GM21717 (cell line): Measurements from ENCODE around the gene F7.
"Not testable (repeated sequence)": the region's sequence is repeated elsewhere in the genome, so short reads cannot be mapped to it uniquely, and the experiment has no call there.

Experiments
- ATAC-seq: cut with Tn5 transposase; IDR thresholded peaks from one replicate; pipeline ENCODE4 v1.9.1; 2021; ENCODE audit warnings: mild to moderate bottlenecking, moderate library complexity; ENCODE audit not compliant: unreplicated experiment

Gene F7

DNA sequence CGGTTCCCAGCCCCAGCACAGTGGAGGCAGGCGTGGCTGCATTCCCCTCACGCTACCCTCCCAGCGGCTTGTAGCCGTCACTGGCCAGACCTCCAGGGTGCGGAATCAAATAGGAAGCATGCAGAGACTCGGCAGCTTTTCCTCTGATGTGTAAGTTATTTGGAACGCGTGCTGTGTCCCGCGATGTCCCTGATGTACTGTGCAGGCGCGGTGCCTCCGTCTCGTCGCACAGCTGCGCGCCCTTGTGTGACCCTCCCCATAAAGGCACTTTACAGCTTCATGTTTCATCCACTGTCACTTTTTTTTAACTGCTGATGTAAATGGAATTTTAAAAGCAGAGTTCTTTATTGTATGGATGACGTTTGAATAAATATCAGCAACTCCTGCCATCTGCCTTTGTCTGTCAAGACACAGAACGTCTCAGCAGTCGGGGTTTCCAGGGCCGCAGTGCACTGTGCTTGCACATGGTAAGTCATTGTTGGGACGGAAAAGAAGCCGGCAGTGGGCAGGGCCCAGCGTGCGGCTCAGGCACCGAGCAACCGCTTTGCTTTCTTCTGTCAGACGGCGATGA lies 7.3 kb upstream of the F7 start:
- ATAC-seq, result no peak

DNA sequence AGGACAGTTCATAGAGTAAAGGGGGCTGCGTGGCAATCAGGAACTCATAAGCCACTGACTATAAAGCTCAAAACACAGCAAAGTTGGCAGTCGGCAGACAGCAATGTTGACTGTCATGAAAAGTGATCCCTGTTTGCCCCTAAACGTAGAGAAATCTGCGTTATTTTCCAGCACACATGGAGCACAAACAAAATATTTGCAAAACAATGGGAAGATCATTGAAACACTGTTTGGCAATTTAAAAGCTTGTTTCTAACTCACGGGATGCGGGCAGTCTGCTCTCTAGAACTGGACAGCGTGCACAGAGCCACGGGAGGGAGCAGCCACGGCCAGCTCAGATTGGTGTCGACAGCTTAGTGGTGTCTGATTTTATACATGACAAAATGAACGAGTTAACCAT lies 6.4 kb upstream of the F7 start:
- no peak for ATAC-seq

DNA sequence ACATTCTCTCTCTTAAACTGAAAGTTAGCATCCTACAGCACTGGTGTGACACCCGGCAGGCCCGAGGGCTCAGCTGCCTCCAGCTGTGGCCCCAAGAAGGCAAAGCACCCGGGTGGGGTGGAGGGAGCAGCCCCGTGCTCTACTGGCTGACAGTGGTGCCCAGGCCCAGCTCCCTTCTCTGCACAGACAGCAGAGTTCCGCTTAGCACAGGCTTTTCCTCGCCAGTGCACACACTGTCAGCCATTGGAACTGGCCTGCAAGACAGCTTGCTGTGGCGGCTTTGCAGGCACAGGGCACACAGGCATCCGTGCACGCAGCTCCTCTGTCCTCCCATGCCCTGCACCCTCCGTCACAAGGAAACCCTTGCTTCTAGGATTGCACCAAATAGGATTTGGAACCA lies 3.3 kb upstream of the F7 start:
- ATAC-seq, result not testable (repeated sequence)

DNA sequence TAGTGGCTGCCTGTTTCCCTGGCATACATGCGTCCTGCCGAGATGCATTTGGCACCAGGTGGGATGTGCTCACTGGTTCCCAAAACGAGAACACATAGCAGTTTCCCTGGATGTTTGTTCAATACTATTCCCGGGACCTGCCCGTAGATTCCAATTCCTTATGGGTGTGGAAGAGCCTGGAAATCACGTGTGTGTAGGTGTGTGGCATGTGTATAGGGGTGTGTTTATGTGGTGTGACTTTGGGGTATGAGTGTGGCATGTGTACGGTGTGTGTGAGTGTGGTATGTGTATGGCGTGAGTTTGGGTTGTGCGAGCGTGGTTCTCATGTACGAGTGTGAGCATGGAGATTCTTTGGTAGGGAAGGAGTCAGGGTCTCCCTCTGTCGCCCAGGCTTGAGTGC lies 2.9 kb upstream of the F7 start:
- no peak for ATAC-seq

DNA sequence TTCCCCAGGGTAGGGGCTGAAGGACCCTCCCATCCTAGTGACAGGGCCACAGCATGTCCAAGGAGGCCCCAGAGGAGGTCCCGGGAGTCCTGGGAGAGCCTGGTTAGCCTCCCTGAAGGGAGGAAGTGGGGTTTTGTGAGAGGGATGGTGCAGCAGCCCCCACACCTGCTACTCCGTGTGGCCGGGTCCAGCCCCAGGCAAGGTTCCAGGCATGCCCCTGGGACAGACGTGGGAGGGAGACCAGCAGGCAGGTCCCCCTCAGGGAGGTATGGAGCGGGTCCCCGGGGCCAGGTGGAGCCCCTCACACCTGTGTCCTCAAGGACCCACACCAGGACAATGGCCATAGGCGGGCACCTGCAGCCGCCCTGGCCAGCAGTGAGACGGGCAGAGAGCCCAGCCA lies 1.9 kb upstream of the F7 start:
- ATAC-seq, result no peak

DNA sequence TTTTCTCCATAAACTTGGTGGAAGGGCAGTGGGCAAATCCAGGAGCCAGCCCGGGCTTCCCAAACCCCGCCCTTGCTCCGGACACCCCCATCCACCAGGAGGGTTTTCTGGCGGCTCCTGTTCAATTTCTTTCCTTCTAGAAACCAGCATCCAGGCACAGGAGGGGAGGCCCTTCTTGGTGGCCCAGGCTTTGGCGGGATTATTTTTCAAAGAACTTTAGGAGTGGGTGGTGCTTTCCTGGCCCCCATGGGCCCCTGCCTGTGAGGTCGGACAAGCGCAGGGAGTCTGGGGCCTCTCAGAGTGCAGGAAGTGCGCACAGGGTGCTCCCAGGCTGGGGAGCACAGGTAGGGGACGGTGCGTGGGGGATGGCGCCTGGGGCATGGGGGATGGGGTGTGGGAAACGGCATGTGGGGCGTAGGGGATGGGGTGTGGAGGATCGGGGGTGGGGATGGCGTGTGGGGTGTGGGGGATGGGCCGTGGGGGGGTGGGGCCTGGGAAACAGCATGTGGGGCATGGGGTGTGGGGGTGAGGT lies 396 bp downstream of the F7 start:
- no peak for ATAC-seq

DNA sequence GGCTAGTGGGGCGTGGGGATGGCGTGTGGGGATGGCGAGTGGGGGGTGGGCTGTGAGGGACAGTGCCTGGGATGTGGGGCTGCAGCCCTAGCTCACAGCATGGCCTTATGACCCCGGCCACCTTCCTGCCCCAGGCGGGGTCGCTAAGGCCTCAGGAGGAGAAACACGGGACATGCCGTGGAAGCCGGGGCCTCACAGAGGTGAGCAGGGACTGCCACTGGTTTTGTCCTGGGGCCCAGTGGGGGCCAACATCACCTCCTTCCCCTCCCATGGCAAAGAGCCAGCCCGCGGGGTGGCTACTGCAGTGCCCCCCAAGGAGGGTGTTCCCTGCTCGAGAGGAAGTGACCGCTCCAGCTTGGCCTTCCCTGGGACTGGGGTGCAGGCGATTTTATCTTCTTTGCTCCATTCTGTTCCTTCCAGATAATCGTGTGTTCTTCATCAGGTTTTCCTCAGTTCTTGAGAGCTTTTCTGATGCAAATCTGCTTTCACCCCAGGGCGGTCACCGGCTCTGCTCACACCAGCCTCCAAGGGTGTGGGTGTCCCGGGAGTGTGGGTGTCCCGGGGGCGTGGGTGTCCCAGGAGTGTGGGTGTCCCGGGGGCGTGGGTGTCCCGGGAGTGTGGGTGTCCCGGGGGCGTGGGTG lies 1.2 kb downstream of the F7 start:
- ATAC-seq, result no peak

DNA sequence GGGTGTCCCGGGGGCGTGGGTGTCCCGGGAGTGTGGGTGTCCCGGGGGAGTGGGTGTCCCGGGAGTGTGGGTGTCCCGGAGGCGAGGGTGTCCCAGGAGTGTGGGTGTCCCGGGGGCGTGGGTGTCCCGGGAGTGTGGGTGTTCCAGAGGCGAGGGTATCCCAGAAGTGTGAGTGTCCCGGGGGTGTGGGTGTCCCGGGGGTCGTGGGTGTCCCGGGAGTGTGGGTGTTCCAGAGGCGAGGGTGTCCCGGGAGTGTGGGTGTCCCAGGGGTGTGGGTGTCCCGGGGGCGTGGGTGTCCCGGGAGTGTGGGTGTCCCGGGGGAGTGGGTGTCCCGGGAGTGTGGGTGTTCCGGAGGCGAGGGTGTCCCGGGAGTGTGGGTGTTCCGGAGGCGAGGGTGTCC lies 2.9 kb downstream of the F7 start:
- not testable (repeated sequence) for ATAC-seq

DNA sequence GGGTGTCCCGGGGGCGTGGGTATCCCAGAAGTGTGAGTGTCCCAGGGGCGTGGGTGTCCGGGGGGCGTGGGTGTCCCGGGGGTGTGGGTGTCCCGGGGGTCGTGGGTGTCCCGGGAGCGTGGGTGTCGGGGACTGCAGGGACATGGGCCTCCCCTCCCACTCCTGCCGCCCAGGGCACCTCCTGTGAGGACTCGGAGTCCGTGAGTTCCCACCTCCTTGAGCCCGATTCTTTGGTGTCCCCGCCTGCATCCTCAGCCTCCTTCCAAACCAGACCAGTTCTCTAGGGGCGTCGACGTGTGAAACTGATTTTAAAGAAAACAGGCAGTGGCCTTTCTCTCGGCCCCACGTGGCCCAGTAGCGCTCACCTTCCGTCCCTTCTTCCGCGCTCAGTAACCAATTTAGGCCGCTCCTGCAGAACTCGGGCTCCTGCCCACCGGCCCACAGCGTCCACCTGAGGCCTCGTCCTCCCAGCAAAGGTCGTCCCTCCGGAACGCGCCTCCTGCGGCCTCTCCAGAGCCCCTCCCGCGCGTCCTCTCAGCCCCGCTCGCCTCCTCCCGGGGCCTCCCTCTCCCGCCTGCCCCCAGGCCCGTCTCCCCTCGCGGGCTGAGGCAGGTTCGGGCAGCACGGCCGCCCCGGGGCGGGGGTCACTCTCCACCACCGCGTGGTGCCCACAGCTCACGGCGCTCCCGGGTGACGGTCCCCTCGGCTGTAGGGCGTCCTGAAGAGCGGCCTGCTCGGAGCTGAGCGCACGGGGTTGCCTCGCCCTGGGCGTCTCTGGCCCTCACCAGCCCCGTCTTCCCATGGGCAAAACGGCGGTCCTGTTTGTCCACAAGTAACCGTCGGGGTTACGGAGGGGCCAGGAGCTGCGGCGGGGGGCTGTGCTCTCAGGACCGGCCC lies 3.8 kb downstream of the F7 start:
- no peak for ATAC-seq

DNA sequence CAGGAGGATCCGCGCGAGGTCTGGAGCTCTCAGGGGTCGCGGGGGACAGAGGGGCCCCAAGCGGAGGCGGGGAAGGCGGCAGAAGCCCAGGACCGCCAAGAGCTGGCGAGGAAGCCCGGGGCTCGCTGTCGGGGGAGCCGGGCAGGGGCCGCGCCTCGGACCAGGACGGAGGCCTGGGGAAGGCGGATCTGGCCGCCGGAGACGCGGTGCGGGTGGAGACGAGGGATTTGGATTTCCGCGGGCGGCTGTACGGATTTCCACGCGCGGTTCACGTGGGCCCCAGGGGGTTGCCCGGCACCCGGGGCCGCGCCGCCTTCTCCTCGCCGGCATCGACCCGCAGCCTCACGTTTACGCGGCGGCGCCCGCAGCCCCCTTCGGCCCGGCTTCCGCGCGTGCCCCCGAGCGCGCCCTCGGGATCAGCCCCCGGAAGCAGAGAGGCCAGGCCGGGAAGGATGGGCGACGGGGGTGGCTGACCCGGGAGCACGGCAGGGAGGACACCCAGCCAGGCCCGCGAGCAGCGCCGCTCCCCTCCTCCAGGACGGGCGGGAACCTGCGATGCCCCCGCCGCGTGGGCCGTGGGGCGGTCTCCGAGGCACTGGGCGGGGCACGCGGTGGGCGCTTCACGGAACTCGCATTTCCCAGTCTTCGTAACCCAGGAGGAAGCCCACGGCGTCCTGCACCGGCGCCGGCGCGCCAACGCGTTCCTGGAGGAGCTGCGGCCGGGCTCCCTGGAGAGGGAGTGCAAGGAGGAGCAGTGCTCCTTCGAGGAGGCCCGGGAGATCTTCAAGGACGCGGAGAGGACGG lies 4.7 kb downstream of the F7 start:
- no peak for ATAC-seq

DNA sequence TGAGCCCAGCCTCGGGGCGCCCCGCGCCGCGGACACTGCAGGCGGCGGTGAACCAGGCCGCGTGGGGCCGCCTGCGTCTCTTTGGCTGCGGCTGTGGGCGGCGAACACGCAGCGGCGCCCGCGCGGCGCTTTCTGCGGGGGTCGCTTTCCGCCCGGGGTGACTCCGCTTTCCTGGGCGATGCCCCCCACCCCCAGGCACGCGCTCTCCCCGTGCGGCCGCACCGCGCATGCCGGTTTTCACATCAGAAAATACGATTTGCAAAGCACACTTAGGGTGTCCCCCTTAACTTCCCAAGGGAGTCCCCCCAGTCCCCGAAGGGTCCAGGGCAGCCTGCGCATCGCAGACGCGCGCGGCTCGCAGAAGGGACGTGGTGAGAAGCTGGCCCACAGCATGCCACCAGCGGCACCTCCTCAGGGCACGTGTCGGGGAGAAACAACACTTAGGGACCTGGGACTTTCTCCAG lies 5.3 kb downstream of the F7 start:
- no peak for ATAC-seq

DNA sequence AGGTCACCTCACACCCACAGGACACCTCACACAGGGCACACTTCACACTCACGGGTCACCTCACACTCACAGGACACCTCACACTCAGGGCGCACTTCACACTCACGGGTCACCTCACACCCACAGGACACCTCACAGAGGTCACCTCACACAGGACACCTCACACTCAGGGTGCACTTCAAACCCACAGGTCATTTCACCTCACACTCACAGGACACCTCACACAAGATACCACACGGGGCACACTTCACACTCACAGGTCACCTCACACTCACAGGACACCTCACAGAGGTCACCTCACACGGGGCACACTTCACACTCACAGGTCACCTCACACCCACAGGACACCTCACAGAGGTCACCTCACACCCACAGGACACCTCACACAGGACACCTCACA lies 6.2 kb downstream of the F7 start:
- not testable (repeated sequence) for ATAC-seq

DNA sequence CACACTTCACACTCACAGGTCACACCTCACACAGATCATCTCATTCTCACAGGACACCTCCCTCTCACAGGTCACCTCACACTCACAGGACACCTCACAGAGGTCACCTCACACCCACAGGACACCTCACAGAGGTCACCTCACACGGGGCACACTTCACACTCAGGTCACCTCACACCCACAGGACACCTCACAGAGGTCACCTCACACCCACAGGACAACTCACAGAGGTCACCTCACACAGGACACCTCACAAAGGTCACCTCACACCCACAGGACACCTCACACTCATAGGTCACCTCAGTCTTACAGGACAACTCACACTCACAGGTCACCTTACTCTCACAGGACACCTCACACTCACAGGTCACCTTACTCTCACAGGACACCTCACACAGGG lies 6.9 kb downstream of the F7 start:
- ATAC-seq, result not testable (repeated sequence)

DNA sequence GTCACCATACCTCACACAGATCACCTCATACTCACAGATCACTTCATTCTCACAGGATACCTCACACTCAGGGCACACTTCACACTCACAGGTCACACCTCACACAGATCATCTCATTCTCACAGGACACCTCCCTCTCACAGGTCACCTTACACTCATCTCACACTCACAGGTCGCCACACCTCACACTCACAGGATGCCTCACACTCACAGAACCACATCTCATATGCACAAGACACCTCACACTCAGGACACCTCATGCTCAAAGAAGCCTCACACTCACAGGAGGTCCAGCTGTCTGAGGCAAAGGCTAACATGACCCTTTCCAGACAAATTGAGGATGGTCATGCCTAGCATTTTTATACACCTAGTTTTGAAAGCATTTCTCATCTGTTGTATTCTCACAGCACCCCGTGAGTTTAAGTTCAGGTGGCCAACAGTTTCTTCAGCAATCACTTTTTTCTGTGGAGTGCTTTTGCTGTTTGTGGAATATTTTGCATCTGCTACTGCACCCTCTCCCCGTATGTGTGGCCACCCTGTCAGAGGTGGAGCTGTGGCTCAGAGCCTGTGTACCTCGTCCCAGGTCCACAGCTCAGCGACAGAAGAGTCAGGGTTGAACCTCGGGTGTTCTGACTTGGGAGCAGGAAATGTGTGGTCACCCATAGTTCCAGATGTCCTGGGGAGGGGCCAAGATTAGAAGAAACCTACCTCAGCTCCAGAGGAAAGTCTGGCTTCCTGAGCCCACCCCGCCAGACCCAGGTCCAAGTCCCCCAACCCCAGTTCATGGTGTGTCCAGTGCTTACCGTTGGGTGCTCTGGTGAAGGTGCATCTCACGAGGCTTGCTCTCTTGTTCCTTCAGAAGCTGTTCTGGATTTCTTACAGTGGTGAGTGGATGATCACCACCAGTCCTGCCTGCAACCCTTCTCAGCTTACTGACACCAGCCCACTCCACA lies 7.6 kb downstream of the F7 start:
- no peak for ATAC-seq

DNA sequence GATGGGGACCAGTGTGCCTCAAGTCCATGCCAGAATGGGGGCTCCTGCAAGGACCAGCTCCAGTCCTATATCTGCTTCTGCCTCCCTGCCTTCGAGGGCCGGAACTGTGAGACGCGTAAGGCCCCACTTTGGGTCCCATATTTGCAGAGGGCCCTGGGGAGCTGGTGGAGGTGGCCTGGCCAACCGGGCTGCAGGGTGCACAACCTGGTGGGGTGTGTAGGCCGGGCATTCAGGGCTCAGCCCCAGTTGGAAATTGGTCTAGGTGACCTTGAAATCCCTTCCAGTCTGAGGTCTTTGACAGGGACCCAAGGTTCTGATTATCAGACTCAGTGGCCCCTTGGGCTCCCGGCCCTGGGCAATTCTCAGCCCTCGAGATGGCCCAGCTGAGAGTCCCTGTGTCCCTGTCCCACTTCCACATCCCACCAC lies 8.3 kb downstream of the F7 start:
- ATAC-seq, result no peak

DNA sequence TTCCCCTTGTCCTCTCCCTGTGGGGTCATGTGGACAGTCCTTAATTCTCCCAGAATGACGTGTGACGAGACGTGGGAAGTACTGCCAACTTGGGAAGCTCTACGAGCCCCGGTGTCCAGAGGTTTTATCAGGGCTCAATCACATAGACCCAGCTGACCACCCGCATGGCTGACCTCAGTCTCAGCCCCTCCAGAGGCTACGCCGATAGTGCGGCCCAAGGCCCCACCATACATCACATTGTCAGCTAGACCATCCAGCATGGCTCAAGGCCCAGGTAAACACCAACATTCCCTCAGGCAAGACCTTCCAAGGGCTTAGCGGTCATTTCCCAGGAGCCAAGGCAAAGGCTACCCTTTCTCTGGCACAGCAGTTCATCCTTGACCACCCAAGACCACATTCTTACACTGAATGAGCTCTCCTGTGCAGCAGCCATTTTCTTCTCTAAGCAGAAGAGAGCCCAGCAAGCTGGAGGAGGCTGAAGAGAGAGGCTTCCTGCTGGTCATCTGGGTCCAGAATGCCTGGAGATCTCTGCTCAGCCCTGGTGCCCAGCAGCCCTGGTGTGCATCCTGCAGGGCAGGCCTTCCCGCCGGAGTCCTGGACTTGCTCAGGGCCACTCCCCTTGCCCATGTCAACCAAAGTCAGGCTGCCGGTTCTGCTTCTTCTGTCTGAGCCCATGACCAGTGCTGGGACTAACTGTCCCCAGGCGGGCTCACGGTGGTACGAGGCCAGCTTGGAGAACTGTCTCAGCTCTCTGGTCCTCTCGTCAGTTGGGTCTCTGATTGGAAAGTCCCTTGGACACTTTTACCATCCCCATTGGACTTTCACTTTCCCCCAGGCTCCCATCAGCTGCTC lies 9.1 kb downstream of the F7 start:
- ATAC-seq, result no peak

DNA sequence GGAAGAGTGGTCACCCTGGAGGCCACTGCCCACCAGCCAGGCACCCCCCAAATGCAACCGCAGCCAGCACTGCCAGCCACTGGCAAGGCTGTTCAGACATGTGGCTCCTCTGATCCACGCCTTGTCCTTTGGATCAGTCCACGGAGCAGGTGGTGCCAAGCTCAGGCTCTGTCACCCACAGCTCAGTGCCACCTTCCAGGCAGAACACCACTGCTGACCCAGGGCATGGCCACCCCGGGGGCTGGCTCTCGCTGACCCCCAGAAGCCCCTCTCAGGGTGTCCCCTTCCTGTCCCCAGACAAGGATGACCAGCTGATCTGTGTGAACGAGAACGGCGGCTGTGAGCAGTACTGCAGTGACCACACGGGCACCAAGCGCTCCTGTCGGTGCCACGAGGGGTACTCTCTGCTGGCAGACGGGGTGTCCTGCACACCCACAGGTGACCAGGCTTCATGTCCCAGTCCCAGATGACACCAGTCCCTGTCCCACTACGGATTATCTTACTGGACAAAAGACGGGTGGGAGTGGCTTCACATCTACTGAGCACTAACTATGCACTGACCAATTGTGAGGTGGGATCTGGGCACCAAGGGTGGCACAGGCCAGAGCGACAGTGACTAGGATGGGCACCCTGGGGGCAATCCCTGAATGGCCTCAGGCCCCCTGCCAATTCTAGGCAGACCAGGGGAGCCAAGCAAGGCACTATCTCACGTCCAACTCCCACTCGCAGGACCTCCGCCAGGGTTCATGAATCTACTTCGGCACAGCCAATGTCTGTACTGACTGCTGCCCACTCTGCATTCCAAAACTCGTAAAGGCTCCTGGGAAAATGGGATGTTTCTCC lies 10.0 kb downstream of the F7 start:
- ATAC-seq, result no peak

DNA sequence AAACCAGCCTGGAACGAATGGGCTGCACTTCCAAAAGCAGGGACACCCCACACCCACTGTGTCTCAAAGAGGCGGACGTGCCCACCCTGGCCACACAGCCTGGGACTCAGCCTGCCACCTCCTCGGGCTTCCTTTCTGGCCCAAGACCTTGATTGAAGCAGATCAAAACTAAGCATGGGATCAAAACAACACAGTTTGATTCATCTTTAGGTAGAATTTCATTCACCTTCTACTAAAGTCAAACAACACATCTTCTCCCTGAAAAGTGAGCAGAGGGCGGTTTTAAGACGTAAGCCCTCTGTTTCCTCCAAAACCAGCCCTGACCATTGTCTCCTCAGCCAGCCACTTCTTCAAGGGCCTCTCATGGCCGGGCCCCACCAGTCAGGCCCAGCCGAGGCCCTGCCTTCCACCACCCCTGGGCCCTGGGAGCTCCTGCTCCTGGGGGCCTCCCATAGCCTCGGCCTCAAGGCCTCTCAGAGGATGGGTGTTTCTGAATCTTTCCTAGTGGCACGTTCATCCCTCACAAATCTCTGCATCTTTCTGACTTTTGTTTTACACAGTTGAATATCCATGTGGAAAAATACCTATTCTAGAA lies 10.7 kb downstream of the F7 start:
- no peak for ATAC-seq
